ENCODE results near the gene GAS2.

- no peak for TF ChIP-seq POLR2A (IDR thresholded peaks at IDR 0.05)
- TF ChIP-seq, protein P1, sequence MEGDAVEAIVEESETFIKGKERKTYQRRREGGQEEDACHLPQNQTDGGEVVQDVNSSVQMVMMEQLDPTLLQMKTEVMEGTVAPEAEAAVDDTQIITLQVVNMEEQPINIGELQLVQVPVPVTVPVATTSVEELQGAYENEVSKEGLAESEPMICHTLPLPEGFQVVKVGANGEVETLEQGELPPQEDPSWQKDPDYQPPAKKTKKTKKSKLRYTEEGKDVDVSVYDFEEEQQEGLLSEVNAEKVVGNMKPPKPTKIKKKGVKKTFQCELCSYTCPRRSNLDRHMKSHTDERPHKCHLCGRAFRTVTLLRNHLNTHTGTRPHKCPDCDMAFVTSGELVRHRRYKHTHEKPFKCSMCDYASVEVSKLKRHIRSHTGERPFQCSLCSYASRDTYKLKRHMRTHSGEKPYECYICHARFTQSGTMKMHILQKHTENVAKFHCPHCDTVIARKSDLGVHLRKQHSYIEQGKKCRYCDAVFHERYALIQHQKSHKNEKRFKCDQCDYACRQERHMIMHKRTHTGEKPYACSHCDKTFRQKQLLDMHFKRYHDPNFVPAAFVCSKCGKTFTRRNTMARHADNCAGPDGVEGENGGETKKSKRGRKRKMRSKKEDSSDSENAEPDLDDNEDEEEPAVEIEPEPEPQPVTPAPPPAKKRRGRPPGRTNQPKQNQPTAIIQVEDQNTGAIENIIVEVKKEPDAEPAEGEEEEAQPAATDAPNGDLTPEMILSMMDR (IDR thresholded peaks at IDR 0.05 in 4 of 5, conservative IDR thresholded peaks at IDR 0.05 in 1 of 5): no peak
These were observed 62.4 kb downstream of the GAS2 start for GRCh38 chr11:22728600-22729389.
